Panc1 (cell line): ENCODE measurements around the gene SERPINA3. TPM values are rescaled to one million over a fixed set of nuclear protein-coding genes. Genes with fewer than 3 reads are reported as not detected.

Experiments used
- ATAC-seq: fragments of 200-7000 bp; cut with Tn5 transposase; 2 replicates; pipeline ENCODE4 v1.9.1; 2020; ENCODE audit warnings: mild to moderate bottlenecking, moderate library complexity
- BruUV-seq: library from RNA; stranded (reverse); fragments of 400-500 nt; replicated peaks from 2 replicates; lab custom pipeline; 2021; lab: Mats Ljungman, UMichigan
- CTCF ChIA-PET: fragments of 300-600 bp; sonication (Branson Sonifier 250); formaldehyde crosslinking; loops from one replicate; lab custom pipeline; 2022; ENCODE audit warnings: antibody characterized with exemption; lab: Charles Lee
- POLR2A ChIA-PET: fragments of 300-600 bp; sonication (Branson Sonifier 250); formaldehyde crosslinking; loops from one replicate; lab custom pipeline; 2022; ENCODE audit warnings: antibody characterized with exemption; lab: Charles Lee
- DNase-seq: peaks from one replicate; pipeline ENCODE4 v3.0.0-alpha.2; 2010; ENCODE audit warnings: low read depth, low spot score
- H3K27ac ChIP-seq: 2 replicates; pipeline ENCODE4 v1.5.1; 2011; ENCODE audit warnings: mild to moderate bottlenecking, low read length, inconsistent platforms
- H3K27me3 ChIP-seq: fragments of 200-500 bp; sonication (Bioruptor generic); 2 replicates; pipeline ENCODE4 v1.6.0; 2014; ENCODE audit warnings: low read length, inconsistent platforms; ENCODE audit not compliant: control insufficient read depth, insufficient read depth
- H3K36me3 ChIP-seq: fragments of 200-500 bp; sonication (Bioruptor generic); 2 replicates; pipeline ENCODE4 v1.5.1; 2014; ENCODE audit warnings: inconsistent platforms, mild to moderate bottlenecking, low read length, moderate library complexity; ENCODE audit not compliant: control insufficient read depth, insufficient read depth
- H3K4me1 ChIP-seq: 2 replicates; pipeline ENCODE4 v1.5.1; 2011; ENCODE audit warnings: inconsistent platforms, mild to moderate bottlenecking, low read length, moderate library complexity; ENCODE audit not compliant: control insufficient read depth, insufficient read depth
- H3K4me3 ChIP-seq, 2 experiments: 2 replicates each; pipeline ENCODE4 v1.5.1; 2011 to 2012; ENCODE audit warnings: low read depth in 2 of 2, low read length in 2 of 2, mild to moderate bottlenecking in 2 of 2, inconsistent platforms in 1 of 2, moderate library complexity in 1 of 2
- H3K9me3 ChIP-seq: fragments of 200-500 bp; sonication (Bioruptor generic); 2 replicates; pipeline ENCODE4 v1.5.1; 2014; ENCODE audit warnings: low read depth, mild to moderate bottlenecking, inconsistent platforms, low read length, moderate library complexity; ENCODE audit not compliant: control insufficient read depth, insufficient read depth
- CTCF ChIP-seq: fragments of 450-650 bp; IDR thresholded peaks from 2 replicates; pipeline ENCODE4 v1.5.1; 2017; ENCODE audit warnings: mild to moderate bottlenecking
- POLR2AphosphoS5 ChIP-seq: IDR thresholded peaks from 2 replicates; pipeline ENCODE4 v1.6.1; 2012; ENCODE audit warnings: mild to moderate bottlenecking, low read depth, low read length, moderate library complexity
- REST ChIP-seq, 2 experiments: IDR thresholded peaks; 2 replicates each; pipeline ENCODE4 v1.6.1; 2011 to 2012; ENCODE audit warnings: low read depth in 2 of 2, control low read depth in 1 of 2, low read length in 1 of 2, mild to moderate bottlenecking in 1 of 2, moderate library complexity in 1 of 2; ENCODE audit not compliant: insufficient read depth in 1 of 2
- SIN3A ChIP-seq: IDR thresholded peaks from 2 replicates; pipeline ENCODE4 v1.6.1; 2012; ENCODE audit warnings: low read depth, mild to moderate bottlenecking, low read length, moderate library complexity, borderline replicate concordance; ENCODE audit not compliant: insufficient read depth
- TCF7L2 ChIP-seq: IDR thresholded peaks from 2 replicates; pipeline ENCODE4 v1.6.1; 2011; ENCODE audit warnings: mild to moderate bottlenecking, low read depth, low read length, inconsistent platforms
- in situ Hi-C: cut with HindIII; loops from 2 replicates; pipeline ENCODE4 v1.10.0; 2016; ENCODE audit warnings: low sequenced_read_pairs, low pct_unique_long_range_greater_than_20kb
- intact Hi-C: fragments of 100-400 bp; cut with micrococcal nuclease; formaldehyde crosslinking; loops from one replicate; pipeline ENCODE4 v1.10.0; 2022; ENCODE audit not compliant: unreplicated experiment
- total RNA-seq: library from RNA; stranded (reverse); gene quantifications from one replicate; pipeline ENCODE4 v1.2.1, GENCODE V29; 2021; ENCODE audit not compliant: unreplicated experiment

The SERPINA3 gene
- total RNA-seq, 1 experiment from 2014 or later, result 5.7 TPM

DNA sequence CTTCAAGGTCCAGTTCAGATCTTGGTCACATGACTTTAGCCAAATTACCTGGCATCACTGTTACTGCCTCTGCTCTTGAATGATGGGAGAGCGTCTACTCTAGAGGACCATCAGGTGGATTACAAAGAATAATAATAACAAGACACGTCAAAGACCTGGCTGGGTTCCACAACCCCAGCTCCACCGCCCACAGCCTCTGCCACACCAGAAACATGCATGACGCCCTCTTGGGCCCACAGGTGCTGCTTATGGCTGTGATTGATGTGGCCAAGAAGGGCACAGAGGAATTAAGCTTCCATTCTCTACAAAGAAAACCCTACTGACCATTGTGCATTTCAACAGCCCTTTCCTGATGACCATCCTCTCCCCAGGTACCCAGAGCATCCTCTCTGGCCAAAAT, 18.2 kb downstream of the SERPINA3 start:
- no peak overlapping the region for H3K27ac ChIP-seq
- ChIA-PET CTCF (no interaction called here), POLR2A (no interaction called here)
- no peak for ATAC-seq
- no TSS peak for BruUV-seq
- no peak for DNase-seq
- no peak overlapping the region for H3K4me3 ChIP-seq
- in situ Hi-C loops, result no loop called here
- H3K9me3 ChIP-seq, result no peaks in the 10 kb centered on the region
- H3K27me3 ChIP-seq, result no peaks in the 10 kb centered on the region
- intact Hi-C loops, result no loop called here
- no peaks in the 10 kb centered on the region for H3K4me1 ChIP-seq
- H3K36me3 ChIP-seq, result no peaks in the 10 kb centered on the region
- no peak for TF ChIP-seq POLR2AphosphoS5
- TF ChIP-seq CTCF, result no peak
- TF ChIP-seq REST (IDR thresholded peaks at IDR 0.05; ENCODE audit: insufficient read depth in 1 of 2, low read depth in 2 of 2, low read length in 1 of 2), result no peak
- no peak for TF ChIP-seq TCF7L2
- TF ChIP-seq SIN3A, result no peak

GRCh38 chr14:94631050-94631449, 18.9 kb downstream of the SERPINA3 start:
- Histone ChIP-seq H3K9me3 (no peaks in the 10 kb centered on the region), H3K27me3 (no peaks in the 10 kb centered on the region), H3K36me3 (no peaks in the 10 kb centered on the region), H3K4me1 (no peaks in the 10 kb centered on the region), H3K4me3 (no peak overlapping the region), H3K27ac (no peak overlapping the region)
- no peak for ATAC-seq
- intact Hi-C loops, result no loop called here
- TF ChIP-seq REST (IDR thresholded peaks at IDR 0.05; ENCODE audit: insufficient read depth in 1 of 2, low read depth in 2 of 2, low read length in 1 of 2) (no peak), SIN3A (no peak), CTCF (no peak), POLR2AphosphoS5 (no peak), TCF7L2 (no peak)
- ChIA-PET POLR2A (no interaction called here), CTCF (no interaction called here)
- BruUV-seq, result no TSS peak
- in situ Hi-C loops, result no loop called here
- DNase-seq, result no peak
